Esophagus (tissue), 2 donors: ENCODE data around the gene NPIPA3. TPM values are rescaled to one million over a fixed set of nuclear protein-coding genes. Genes with fewer than 3 reads are reported as not detected.
"Not testable (repeated sequence)": the region's sequence is repeated elsewhere in the genome, so short reads cannot be mapped to it uniquely, and the experiment has no call there.

Experiments used
- H3K27ac ChIP-seq, 2 donors: one replicate each; pipeline ENCODE4 v1.5.1; 2013; ENCODE audit warnings: low read depth in 2 of 2, mild to moderate bottlenecking in 2 of 2, inconsistent platforms in 1 of 2, low read length in 1 of 2, moderate library complexity in 1 of 2
- H3K27me3 ChIP-seq, 2 donors: one replicate each; pipeline ENCODE4 v1.6.1; 2013; ENCODE audit warnings: low read length in 2 of 2, control low read depth in 1 of 2, mild to moderate bottlenecking in 1 of 2; ENCODE audit not compliant: insufficient read depth in 2 of 2, control insufficient read depth in 1 of 2
- H3K36me3 ChIP-seq, 2 donors: one replicate each; pipeline ENCODE4 v1.6.1; 2013; ENCODE audit warnings: low read length in 1 of 2; ENCODE audit not compliant: control insufficient read depth in 2 of 2, insufficient read depth in 2 of 2
- H3K4me1 ChIP-seq, 2 donors: one replicate each; pipeline ENCODE4 v1.6.1; 2013; ENCODE audit warnings: low read length in 1 of 2; ENCODE audit not compliant: control insufficient read depth in 2 of 2, insufficient read depth in 2 of 2
- H3K4me3 ChIP-seq, 2 donors: one replicate each; pipeline ENCODE4 v1.5.1; 2013; ENCODE audit warnings: low read length in 2 of 2, mild to moderate bottlenecking in 2 of 2, low read depth in 1 of 2, moderate library complexity in 1 of 2
- H3K9me3 ChIP-seq, 2 donors: one replicate each; pipeline ENCODE4 v1.6.1; 2013; ENCODE audit warnings: mild to moderate bottlenecking in 2 of 2, low read depth in 1 of 2, low read length in 1 of 2, moderate library complexity in 1 of 2; ENCODE audit not compliant: control insufficient read depth in 2 of 2, insufficient read depth in 1 of 2
- WGBS, 2 donors: extraction: QIAGEN DNeasy Blood & Tissue Kit; methylation state at CpG; one replicate each; pipeline ENCODE4 v1.1.7; 2013; 5-methylcytosine and 5-hydroxymethylcytosine counted together
- polyA plus RNA-seq, 2 donors: library from polyadenylated mRNA; stranded (reverse); fragments of 200-250 nt; gene quantifications; one replicate each; pipeline ENCODE4 v1.2.3, GENCODE V29; 2013
- donor health status: healthy with polysubstance abuse.
- donor health status: Bipolar disorder and iron deficiency.

NPIPA3 gene
- 1 to 10 TPM; 1.0 to 2.3 TPM for polyA plus RNA-seq

DNA sequence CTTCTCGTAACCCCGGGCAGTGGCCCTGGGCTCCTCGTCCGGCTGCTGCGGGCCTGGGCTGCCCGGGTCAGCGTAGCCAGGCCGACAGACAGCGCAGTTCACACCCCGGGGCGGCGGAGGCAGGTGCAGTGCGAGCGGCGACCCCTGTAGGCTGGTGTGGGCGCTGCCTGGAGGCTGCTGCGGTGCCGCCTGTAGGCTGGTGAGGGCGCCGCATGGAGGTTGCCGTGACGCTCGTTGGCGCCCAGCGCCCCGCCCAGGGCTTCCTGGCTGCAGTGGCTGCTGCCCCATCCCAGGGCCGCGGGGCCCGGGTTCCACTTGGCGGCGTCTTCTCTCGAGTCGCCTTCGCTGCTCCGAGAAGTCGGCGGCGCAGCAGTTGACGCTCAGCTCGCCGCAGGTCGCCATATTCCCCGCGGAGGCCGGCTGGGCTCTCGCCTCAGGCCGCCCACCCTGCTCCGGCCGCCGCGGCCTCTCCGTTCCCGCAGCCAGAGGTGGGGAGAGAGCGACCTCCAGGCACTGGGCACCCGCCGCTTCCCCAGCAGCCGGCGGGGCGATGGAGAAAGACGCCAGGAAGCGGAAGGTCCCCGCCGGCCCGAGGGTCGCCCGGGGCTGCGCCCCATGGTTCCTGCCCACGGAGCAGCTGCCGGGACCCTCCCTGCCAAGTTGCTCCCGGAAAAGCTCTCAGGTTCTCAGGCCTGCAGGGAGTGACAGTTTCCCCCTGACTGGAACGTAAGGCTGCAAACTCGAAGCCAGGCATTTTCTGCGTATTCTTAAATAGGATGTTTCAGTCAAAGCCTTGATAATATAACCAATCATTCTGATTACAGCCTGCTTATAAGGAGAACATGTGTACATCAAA lies at the start of gene NPIPA3:
NPIPA3 (plus strand) TSS at position 256 of the 856 bp plus-strand sequence. CDS start 5,533 bp downstream, outside the sequence.
- H3K4me1 ChIP-seq, H3K27ac ChIP-seq, H3K4me3 ChIP-seq, H3K27me3 ChIP-seq, H3K9me3 ChIP-seq, H3K36me3 ChIP-seq: not testable (repeated sequence)
- no CpG with 5 or more reads among the region's 73 CpGs for WGBS, 2 donors

DNA sequence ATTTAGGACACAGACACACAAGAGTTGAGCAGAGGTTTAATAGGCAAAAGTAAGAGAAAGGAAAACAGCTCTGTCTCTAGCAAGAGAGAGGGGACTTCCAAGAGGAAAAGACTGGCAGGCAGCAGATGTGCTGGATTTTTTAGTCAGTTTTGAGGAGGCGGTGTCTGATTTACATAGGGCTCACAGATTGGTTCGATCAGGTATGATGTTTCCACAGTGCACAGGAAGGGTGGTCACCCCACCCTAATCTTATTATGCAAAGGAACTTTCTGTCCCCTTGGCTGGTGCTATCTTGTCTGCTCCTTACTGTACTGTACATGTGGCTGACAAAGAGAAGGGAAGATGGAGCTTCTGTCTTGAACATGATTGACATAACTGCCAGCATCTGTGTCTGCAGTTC lies 45.1 kb upstream of the NPIPA3 start:
- H3K9me3 ChIP-seq: peaks cover 0 to 1% of the 10 kb centered on the region in 2 donors
- peaks cover 12 to 17% of the 10 kb centered on the region in 2 donors for H3K36me3 ChIP-seq
- H3K27me3 ChIP-seq: no peaks in the 10 kb centered on the region
- WGBS, 2 donors: 77 to 85% methylated on average over 2 of the region's 2 CpGs
- H3K27ac ChIP-seq: no peak overlapping the region
- H3K4me3 ChIP-seq: no peak overlapping the region
- H3K4me1 ChIP-seq: no peaks in the 10 kb centered on the region

DNA sequence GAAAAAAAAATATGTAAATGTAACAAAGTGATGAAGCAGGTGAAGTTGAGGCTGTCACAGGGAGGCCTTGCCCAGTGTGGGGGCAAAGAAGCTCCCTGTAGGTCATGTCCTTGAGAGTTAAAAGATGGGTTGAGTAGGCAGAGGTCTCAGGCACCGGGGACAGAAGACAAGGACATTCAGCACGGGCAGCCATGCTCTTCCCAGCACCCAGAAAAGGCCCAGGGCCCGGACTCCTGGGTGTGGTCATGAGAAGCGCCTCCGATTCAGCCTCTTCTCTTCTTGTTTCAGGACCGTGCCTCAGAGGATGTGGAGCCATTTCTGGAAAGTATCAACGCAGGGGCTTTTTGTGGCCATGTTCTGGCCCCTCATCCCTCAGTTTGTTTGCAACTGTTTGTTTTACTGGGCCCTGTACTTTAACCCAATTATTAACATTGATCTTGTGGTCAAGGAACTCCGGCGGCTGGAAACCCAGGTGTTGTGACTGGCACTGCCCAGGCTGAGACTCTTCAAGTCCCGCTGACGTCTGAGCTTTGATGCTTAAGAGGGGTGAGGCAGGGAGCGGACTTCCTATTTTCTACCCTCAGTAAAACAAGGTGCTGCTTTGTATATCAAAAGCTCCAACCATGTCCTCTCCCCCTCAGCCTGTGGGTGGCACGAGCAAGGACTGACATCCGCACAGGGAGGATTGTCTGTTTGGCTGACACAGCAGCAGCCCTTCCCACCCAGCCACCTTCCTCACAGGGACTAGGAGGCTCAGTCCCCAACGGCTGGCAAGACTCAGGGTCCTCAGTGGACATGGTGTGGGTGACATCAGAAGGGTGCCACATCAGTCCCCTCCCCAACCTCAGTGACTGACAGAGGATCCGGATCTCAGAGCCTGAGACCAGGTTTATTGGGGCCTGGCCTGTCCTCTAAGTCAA lies 35.6 kb upstream of the NPIPA3 start:
- Histone ChIP-seq H3K27ac (no peak overlapping the region), H3K27me3 (no peaks in the 10 kb centered on the region), H3K4me1 (no peaks in the 10 kb centered on the region), H3K9me3 (no peaks in the 10 kb centered on the region), H3K4me3 (no peak overlapping the region), H3K36me3 (peaks cover 10 to 16% of the 10 kb centered on the region in 2 donors)
- 80 to 89% methylated on average over 16 of the region's 16 CpGs for WGBS, 2 donors

DNA sequence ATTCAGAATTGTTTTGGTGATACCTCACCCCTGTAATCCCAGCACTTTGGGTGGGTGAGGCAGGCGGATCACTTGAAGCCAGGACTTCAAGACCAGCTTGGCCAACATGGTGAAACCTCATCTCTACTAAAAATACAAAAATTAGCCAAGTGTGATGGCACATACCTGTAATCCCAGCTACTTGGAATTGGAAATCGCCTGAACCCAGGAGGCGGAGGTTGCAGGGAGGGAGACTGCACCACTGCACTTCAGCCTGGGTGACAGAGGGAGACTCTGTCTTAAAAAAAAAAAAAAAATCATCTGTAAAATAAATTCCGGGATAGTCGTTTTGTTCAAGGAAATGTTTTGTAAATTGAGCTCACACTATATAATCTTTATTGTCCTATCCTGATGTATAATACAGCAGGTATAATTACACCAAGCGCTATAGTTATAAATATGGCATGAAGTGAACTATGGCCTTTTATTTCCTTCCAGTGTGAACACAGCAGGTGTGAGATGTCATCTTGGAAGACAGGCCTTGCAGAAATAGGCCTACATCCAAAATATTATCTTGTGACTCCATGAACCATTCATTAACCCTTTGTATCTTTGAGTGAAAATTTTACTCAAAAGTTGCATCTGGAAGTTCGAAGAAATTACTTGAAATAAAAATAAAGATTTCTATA lies 34.5 kb upstream of the NPIPA3 start:
- Histone ChIP-seq H3K4me3 (no peak overlapping the region), H3K9me3 (no peaks in the 10 kb centered on the region), H3K27ac (no peak overlapping the region), H3K36me3 (peaks cover 10 to 14% of the 10 kb centered on the region in 2 donors), H3K4me1 (no peaks in the 10 kb centered on the region), H3K27me3 (no peaks in the 10 kb centered on the region)
- 66 to 79% methylated on average over 7 of the region's 7 CpGs for WGBS, 2 donors

DNA sequence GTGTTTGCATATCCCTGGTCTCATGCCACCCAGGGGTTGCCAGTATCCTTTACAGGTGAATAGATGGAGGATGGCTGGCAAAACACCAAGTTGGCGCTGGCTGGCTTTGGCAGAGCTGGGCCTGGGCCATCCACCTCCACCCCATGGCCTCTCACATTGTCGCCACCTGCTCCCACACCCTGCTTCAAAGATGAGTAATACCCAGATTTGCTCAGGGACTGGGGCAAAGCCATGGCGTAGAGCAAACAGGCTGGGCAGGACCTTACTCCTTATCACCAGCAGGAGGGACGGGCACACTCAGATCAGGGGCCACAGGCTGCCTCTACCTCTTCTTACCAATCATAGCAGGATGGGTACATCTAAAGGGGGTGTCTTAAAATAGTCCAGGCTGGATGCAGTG lies 33.4 kb upstream of the NPIPA3 start:
- H3K27me3 ChIP-seq: no peaks in the 10 kb centered on the region
- no peaks in the 10 kb centered on the region for H3K9me3 ChIP-seq
- no peaks in the 10 kb centered on the region for H3K4me1 ChIP-seq
- H3K36me3 ChIP-seq: peaks cover 10 to 14% of the 10 kb centered on the region in 2 donors
- H3K4me3 ChIP-seq: no peak overlapping the region
- WGBS, 2 donors: 57 to 68% methylated on average over 4 of the region's 4 CpGs
- peak overlapping the region in 1 of 2 donors; percentile 6 for H3K27ac ChIP-seq

DNA sequence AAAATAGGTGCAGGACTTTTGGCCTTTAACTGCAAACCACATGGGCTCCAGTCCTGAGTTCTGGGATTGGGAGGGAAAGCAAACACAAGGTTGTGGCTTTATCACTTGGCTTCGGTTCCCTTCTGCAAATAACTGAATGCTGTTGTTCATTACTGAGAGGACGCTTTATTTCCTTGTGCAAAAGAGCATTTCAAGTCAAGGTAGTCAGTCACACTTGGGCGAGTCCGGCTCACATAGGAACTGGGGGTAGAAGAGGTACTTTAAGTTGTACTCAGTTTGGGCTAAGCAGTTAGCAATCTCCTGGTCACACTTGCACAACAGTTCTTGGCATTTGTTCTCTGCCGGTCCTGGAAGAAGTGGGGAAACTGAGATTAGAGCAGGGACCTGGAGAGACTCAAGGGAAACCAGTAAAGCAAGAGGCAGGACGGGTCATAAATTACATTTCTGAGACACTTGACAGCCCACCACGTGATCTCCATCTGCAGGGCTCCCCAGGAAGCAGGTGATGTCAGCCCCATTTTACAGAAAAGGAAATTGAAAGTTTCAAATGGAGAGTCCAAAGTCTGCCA lies 30.7 kb upstream of the NPIPA3 start:
- 37 to 55% methylated on average over 7 of the region's 7 CpGs for WGBS, 2 donors
- Histone ChIP-seq H3K4me3 (no peak overlapping the region), H3K27me3 (no peaks in the 10 kb centered on the region), H3K9me3 (no peaks in the 10 kb centered on the region), H3K4me1 (no peaks in the 10 kb centered on the region), H3K27ac (no peak overlapping the region), H3K36me3 (peaks cover 3 to 4% of the 10 kb centered on the region in 2 donors)

DNA sequence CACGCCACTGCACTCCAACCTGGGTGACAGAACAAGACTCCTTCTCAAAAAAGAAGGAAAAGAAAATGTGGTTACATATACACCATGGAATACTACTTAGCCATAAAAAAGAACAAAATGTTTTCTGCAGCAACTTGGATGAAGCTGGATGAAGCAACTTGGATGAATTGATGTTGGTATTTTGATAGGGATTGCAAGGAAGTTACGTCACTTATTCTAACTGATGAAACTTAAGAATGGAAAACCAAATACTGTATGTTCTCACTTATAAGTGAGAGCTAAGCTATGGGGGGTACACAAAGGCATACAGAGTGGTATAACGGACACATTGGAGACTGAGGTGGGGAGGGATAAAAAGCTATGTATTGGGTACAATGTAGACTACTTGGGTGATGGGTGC lies 26.6 kb upstream of the NPIPA3 start:
- Histone ChIP-seq H3K36me3 (no peaks in the 10 kb centered on the region), H3K27me3 (no peaks in the 10 kb centered on the region), H3K4me3 (no peak overlapping the region), H3K4me1 (no peaks in the 10 kb centered on the region), H3K27ac (no peak overlapping the region), H3K9me3 (peaks cover 0 to 2% of the 10 kb centered on the region in 2 donors)
- WGBS, 2 donors: 87 to 91% methylated on average over 3 of the region's 3 CpGs

DNA sequence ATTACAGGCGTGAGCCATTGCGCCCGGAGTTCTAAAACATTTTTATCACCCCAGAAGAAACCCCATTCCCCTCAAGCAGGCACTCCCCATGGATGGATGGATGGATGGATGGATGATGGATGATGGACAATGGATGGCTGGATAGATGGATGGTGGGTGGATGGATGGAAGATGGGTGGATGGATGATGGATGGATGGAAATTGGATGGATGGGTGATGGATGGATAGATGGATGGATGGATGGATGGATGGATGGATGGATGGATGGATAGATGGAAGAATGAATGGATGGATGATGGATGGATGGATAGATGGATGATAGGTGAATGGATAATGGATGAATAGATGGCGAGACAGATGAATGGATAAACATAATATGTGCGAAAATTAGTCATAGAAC lies 25.6 kb upstream of the NPIPA3 start:
- no peak overlapping the region for H3K4me3 ChIP-seq
- 88 to 94% methylated on average over 5 of the region's 5 CpGs for WGBS, 2 donors

More for the DNA sequence above, 25.6 kb upstream of the NPIPA3 start:
- Histone ChIP-seq H3K36me3 (no peaks in the 10 kb centered on the region), H3K27me3 (no peaks in the 10 kb centered on the region), H3K4me1 (no peaks in the 10 kb centered on the region), H3K9me3 (peaks cover 0 to 2% of the 10 kb centered on the region in 2 donors), H3K27ac (no peak overlapping the region)
